ENCODE results near the gene HHEX.
"Not testable (repeated sequence)": the region's sequence is repeated elsewhere in the genome, so short reads cannot be mapped to it uniquely, and the experiment has no call there.

Gene HHEX

DNA sequence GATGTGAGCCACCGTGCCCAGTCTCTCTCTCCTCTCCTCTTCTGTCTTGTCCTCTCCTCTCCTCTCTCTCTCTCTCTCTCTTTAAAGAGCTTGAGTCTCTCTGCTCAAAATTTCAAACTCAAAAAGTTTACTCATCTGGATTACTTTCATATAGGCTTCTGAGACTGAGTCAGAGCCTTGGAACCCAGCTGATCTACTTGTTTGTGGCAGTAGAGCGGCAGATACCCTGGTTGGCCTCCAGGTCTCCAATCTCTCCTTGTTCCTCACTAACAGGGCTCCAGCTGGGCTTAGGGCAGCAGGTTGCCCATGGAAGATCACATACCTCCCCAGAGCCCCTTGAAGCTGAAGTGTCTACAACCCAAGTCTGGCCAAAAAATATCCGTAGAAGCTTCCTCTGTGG lies 51.0 kb downstream of the HHEX start:
- no peak for DNase-seq

DNA sequence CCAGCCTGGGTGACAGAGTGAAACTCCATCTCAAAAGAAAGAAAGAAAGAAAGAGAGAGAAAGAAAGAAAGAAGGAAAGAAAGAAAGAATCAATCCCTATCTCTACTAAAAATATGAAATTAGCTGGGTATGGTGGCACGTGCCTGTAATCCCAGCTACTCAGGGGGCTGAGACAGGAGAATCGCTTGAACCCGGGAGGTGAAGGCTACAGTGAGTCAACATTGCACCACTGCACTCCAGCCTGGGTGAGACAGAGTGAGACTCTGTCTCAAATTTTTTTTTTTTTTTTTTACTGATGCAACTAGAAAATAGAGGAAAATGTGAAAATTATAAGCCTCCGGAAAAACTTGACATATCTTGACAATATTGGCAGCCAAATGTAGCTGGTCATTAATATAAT lies 52.0 kb downstream of the HHEX start:
- not testable (repeated sequence) for DNase-seq

DNA sequence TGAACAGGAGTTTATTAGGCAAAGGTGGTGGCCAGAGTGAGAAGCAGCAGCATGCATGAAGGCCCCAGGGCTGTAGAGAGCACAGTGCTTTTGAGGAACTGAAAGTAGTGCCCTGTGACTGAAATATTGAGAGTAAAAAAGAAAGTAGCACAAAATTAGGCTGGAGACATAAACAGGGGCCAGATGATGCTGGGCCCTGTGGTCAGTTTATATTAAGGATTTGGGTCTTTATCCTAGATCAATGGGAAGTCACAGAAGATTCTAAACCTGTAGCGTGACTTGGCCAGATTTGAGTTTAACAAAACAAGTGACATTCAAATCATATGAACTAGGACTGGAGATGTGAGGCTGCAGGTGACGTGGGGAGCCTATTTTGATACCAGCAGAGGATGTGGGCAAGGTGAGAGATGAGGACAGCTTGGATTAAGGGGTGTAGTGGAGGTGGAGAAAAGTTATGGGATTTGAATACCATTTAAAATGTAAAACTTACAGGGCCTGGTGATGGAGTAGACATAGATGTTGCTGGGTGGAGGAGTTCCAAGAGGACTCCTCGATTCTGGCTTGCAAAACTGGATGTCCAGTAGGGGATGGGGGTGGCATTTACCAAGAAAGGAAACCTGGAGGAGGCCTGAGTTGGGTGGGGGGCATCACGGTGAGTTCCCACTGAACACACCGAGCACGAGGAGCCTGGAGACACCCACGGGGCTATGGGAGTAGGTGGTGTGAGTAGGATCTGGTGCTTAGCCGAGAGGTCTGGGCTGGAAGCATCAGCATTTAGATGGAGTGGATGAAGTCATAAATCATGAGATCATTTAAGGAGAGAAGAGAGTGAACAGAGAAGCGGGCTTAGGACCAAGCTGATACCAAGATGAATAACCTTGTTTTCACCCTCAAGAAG lies 52.8 kb downstream of the HHEX start:
- DNase-seq, result no peak

Measured in islet precursor cell (in vitro differentiated cells).